ENCODE measurements around the gene LAP3. TPM values are rescaled to one million over a fixed set of nuclear protein-coding genes. Genes with fewer than 3 reads are reported as not detected.

Gene LAP3
- total RNA-seq, 2 experiments from 2014 or later, result 147 to 154 TPM

- Mint-ChIP-seq H3K9me3 (ENCODE audit: insufficient read depth) (no peaks in the 10 kb centered on the region), H3K27me3 (ENCODE audit: low read depth) (peaks cover 2% of the 10 kb centered on the region), H3K4me1 (ENCODE audit: low read depth) (peaks cover 9% of the 10 kb centered on the region), H3K36me3 (ENCODE audit: low read depth) (no peaks in the 10 kb centered on the region), H3K27ac (no peak overlapping the region), H3K4me3 (no peak overlapping the region)
- DNase-seq (no peak), ATAC-seq (no peak)
- ChIA-PET POLR2A (no interaction called here), CTCF (no interaction called here)
Measured at GRCh38 chr4:17654701-17655100, 77.7 kb downstream of the LAP3 start.

DNA sequence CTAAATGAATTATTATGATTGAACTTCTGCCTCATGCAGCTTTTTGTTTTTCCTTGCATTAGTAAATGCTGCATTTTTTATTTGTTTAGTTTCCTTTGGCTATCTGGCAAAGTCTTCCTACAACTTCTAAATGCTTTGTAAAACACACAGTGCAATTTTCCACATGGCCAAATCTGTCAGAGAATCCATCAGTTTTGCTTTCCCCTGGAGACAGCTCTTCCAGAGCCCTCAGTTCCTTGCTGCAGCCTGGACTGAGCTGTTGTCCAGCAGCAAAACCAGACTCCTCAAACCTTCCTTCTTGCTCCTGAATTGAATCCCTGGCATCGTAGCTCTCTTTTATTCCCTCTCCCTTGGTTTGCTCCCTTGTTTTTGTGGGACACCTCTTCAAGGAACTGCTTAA, 80.1 kb downstream of the LAP3 start:
- ATAC-seq (no peak), DNase-seq (no peak)
- Mint-ChIP-seq H3K9me3 (ENCODE audit: insufficient read depth) (no peaks in the 10 kb centered on the region), H3K36me3 (ENCODE audit: low read depth) (no peaks in the 10 kb centered on the region), H3K4me3 (no peak overlapping the region), H3K4me1 (ENCODE audit: low read depth) (no peaks in the 10 kb centered on the region), H3K27ac (no peak overlapping the region), H3K27me3 (ENCODE audit: low read depth) (no peaks in the 10 kb centered on the region)
- CTCF ChIA-PET, result interaction anchor here (1.0 kb wide), 1 partner anchor 209 kb away, joined by 3 read pairs; no protein-coding TSS in a partner anchor
- POLR2A ChIA-PET, result no interaction called here

Other genes starting within 250 kb of the LAP3 start
- gene QDPR, start 65.1 kb upstream of the LAP3 start, total RNA-seq, result 10 to 100 TPM; 20.0 to 21.2 TPM
- gene CLRN2, start 62.0 kb upstream of the LAP3 start, total RNA-seq, result not detected
- gene MED28, start 37.4 kb downstream of the LAP3 start, total RNA-seq, result 10 to 100 TPM; 55.2 to 58.4 TPM
- gene FAM184B, start 204.4 kb downstream of the LAP3 start, total RNA-seq, result under 1 TPM in 1 of 2 experiments, not detected in 1; 0.03 TPM
- 10 to 100 TPM; 35.8 to 39.2 TPM for gene DCAF16, start 233.6 kb downstream of the LAP3 start, total RNA-seq
- 10 to 100 TPM; 92.5 to 93.5 TPM for gene NCAPG, start 233.8 kb downstream of the LAP3 start, total RNA-seq